A549 (cell line): ENCODE measurements around the gene USP11. TPM values are rescaled to one million over a fixed set of nuclear protein-coding genes. Genes with fewer than 3 reads are reported as not detected.
A peak's percentile ranks its signal among the peaks of the same experiment; 100 is the strongest.

Experiments
- ATAC-seq, 2 experiments: fragments of 200-7000 bp in 1 of 2; fragments of >200 bp in 1 of 2; cut with Nextera tagmentation in 1 of 2; cut with Tn5 transposase in 1 of 2; 3 replicates each; pipeline versions ENCODE4 v1.8.0 to v1.9.1; 2018 to 2020; ENCODE audit warnings: mild to moderate bottlenecking in 1 of 2, moderate library complexity in 1 of 2
- CTCF ChIA-PET: fragments of 300-600 bp; sonication (Branson Sonifier 250); formaldehyde crosslinking; extraction: SDS; loops from one replicate; lab custom pipeline; 2021; ENCODE audit warnings: antibody characterized with exemption, inconsistent platforms; lab: Yijun Ruan, JAX
- POLR2A ChIA-PET: fragments of 350-600 bp; formaldehyde crosslinking; extraction: SDS; loops from one replicate; lab custom pipeline; 2021; ENCODE audit warnings: antibody characterized with exemption, inconsistent platforms; lab: Yijun Ruan, JAX
- DNase-seq, 2 experiments: peaks; one replicate each; pipeline versions ENCODE4 v3.0.0 to v3.0.0-alpha.2; 2011 to 2016; ENCODE audit warnings: low read depth in 1 of 2, low spot score in 1 of 2
- FAIRE-seq: peaks from 2 replicates; lab custom pipeline; 2011; peaks lifted over from hg19 to GRCh38; lab: Jason Lieb, UNC
- H3K27ac ChIP-seq, 2 experiments: fragments of >200 bp; sonication (Bioruptor Twin); formaldehyde crosslinking; 3 replicates each; pipeline ENCODE4 v1.5.1; 2016 to 2017
- H3K4me1 ChIP-seq: fragments of >200 bp; sonication (Bioruptor Twin); formaldehyde crosslinking; 3 replicates; pipeline ENCODE4 v1.6.1; 2016
- H3K4me2 ChIP-seq: fragments of >200 bp; sonication (Bioruptor Twin); formaldehyde crosslinking; 3 replicates; pipeline ENCODE4 v1.6.1; 2016
- H3K4me3 ChIP-seq: fragments of >200 bp; sonication (Bioruptor Twin); formaldehyde crosslinking; 3 replicates; pipeline ENCODE4 v1.5.1; 2016
- H3K9me3 ChIP-seq: fragments of >200 bp; sonication (Bioruptor Twin); formaldehyde crosslinking; 3 replicates; pipeline ENCODE4 v1.6.1; 2016
- CEBPB ChIP-seq, 2 experiments: fragments of >200 bp in 1 of 2; sonication (Bioruptor Twin) in 1 of 2; formaldehyde crosslinking in 1 of 2; IDR thresholded peaks; 2 replicates each; pipeline ENCODE4 v1.6.1; 2012 to 2016
- CHD4 ChIP-seq: fragments of 200-600 bp; sonication (generic); IDR thresholded peaks from 2 replicates; pipeline ENCODE4 v1.6.1; 2016; ENCODE audit warnings: antibody characterized with exemption, mild to moderate bottlenecking, borderline replicate concordance
- CTCF ChIP-seq: fragments of >200 bp; sonication (Bioruptor Twin); formaldehyde crosslinking; IDR thresholded peaks from 3 replicates; pipeline ENCODE4 v1.5.1; 2016
- ELK1 ChIP-seq: fragments of 150-350 bp; IDR thresholded peaks from 2 replicates; pipeline ENCODE4 v1.6.1; 2014; ENCODE audit warnings: low read depth, mild to moderate bottlenecking, low read length
- GATA3 ChIP-seq: IDR thresholded peaks from 2 replicates; pipeline ENCODE4 v1.6.1; 2012; ENCODE audit warnings: borderline replicate concordance
- HMGXB4 ChIP-seq: fragments of 250-450 bp; sonication (Bioruptor Pico); IDR thresholded peaks from 2 replicates; pipeline ENCODE4 v1.5.0; 2021; ENCODE audit warnings: mild to moderate bottlenecking, moderate library complexity, borderline replicate concordance
- KDM1A ChIP-seq: fragments of 200-600 bp; sonication (generic); IDR thresholded peaks from 2 replicates; pipeline ENCODE4 v1.6.1; 2016; ENCODE audit warnings: low read depth, mild to moderate bottlenecking
- MAFK ChIP-seq: fragments of 450-650 bp; IDR thresholded peaks from 2 replicates; pipeline ENCODE4 v1.6.1; 2014; ENCODE audit not compliant: partially characterized antibody
- MYC ChIP-seq: IDR thresholded peaks from 2 replicates; pipeline ENCODE4 v1.6.1; 2012; ENCODE audit warnings: mild to moderate bottlenecking, inconsistent platforms, low read length, improper control_type of control experiment, borderline replicate concordance
- PBX3 ChIP-seq: IDR thresholded peaks from 2 replicates; pipeline ENCODE4 v1.6.1; 2012
- POLR2AphosphoS2 ChIP-seq: conservative IDR thresholded peaks from 2 replicates; pipeline ENCODE4 v1.6.1; 2012; ENCODE audit warnings: low read length, improper control_type of control experiment, inconsistent platforms
- RARB ChIP-seq: fragments of 250-450 bp; sonication (Bioruptor Pico); IDR thresholded peaks from 2 replicates; pipeline ENCODE4 v1.8.0; 2021; ENCODE audit warnings: mild to moderate bottlenecking, moderate library complexity
- RCOR1 ChIP-seq: fragments of 150-350 bp; IDR thresholded peaks from 2 replicates; pipeline ENCODE4 v1.6.1; 2014; ENCODE audit warnings: antibody characterized with exemption, low read length, low read depth
- RFX5 ChIP-seq: fragments of 450-650 bp; IDR thresholded peaks from 2 replicates; pipeline ENCODE4 v1.7.1; 2014; ENCODE audit warnings: antibody characterized with exemption, mild to moderate bottlenecking, moderate library complexity
- RNF2 ChIP-seq: fragments of 200-600 bp; sonication (generic); IDR thresholded peaks from 2 replicates; pipeline ENCODE4 v1.6.1; 2016; ENCODE audit warnings: low read depth, mild to moderate bottlenecking, antibody characterized with exemption, moderate library complexity, borderline replicate concordance
- TFCP2L1 ChIP-seq: fragments of 250-450 bp; sonication (Bioruptor Pico); IDR thresholded peaks from 2 replicates; pipeline ENCODE4 v1.5.0; 2021; ENCODE audit warnings: mild to moderate bottlenecking
- ZC3H11A ChIP-seq: fragments of 450-650 bp; IDR thresholded peaks from 2 replicates; pipeline ENCODE4 v1.6.1; 2014; ENCODE audit warnings: antibody characterized with exemption, mild to moderate bottlenecking
- WGBS: methylation state at CpG from one replicate; pipeline ENCODE4 v1.1.6; 2017; ENCODE audit errors: missing lambda C conversion rate; 5-methylcytosine and 5-hydroxymethylcytosine counted together
- polyA plus RNA-seq, 4 experiments: library from polyadenylated mRNA; depleted of rRNA in 3 of 4; stranded (reverse); fragments of >200 nt; fragmentation: RNase III in 1 of 4; extraction: RNeasy Plus Mini Kit Qiagen cat#74134 plus additional on column Dnase treatment in 1 of 4; gene quantifications; 2 replicates in 3 of 4; 3 replicates in 1 of 4; pipeline ENCODE4 v1.2.3, GENCODE V29; 2011 to 2017

Gene USP11
- polyA plus RNA-seq, 2 of the 4 experiments (the other 2 are of a cell fraction), result 35.6 to 50.0 TPM

- ChIA-PET POLR2A (interaction anchor here (1.4 kb wide), 1 partner anchor 10 kb away, joined by 4 read pairs; no protein-coding TSS in a partner anchor), CTCF (no interaction called here)
- 91% methylated on average over 12 of the region's 12 CpGs for WGBS
- Histone ChIP-seq H3K4me1 (0 out of 3 replicates have a peak, but pooled peaks cover 4% of the 10 kb centered on the region), H3K27ac (no peak overlapping the region), H3K9me3 (no peaks in the 10 kb centered on the region), H3K4me3 (no peak overlapping the region), H3K4me2 (no peak overlapping the region)
- TF ChIP-seq RARB (CRISPR knock-in tag) (no peak), RCOR1 (no peak), GATA3 (no peak), KDM1A (no peak)
- peak; percentile 86 for FAIRE-seq
- no peak for DNase-seq
- no peak for ATAC-seq
Observed at GRCh38 chrX:47208108-47208507, 24.7 kb upstream of the USP11 start.

GRCh38 chrX:47209508-47210238 lies 23.1 kb upstream of the USP11 start:
- 0 out of 3 replicates have a peak, but pooled peaks cover 4% of the 10 kb centered on the region for H3K4me1 ChIP-seq
- CTCF ChIA-PET, result interaction anchor here (2.8 kb wide), 1 partner anchor 9 kb away, joined by 11 read pairs; no protein-coding TSS in a partner anchor
- POLR2A ChIA-PET, result no interaction called here
- WGBS, result 95% methylated on average over 5 of the region's 16 CpGs
- no peak for DNase-seq
- no peak overlapping the region for H3K4me2 ChIP-seq
- ATAC-seq, result no peak
- no peak for TF ChIP-seq KDM1A
- no peak for TF ChIP-seq CHD4
- TF ChIP-seq RNF2, result no peak
- TF ChIP-seq CTCF, result no peak
- no peak for TF ChIP-seq MYC
- no peak for TF ChIP-seq RFX5
- TF ChIP-seq CEBPB (IDR thresholded peaks at IDR 0.05), result no peak
- FAIRE-seq, result no peak
- H3K4me3 ChIP-seq, result no peak overlapping the region
- H3K27ac ChIP-seq, result no peak overlapping the region
- H3K9me3 ChIP-seq, result no peaks in the 10 kb centered on the region

- ATAC-seq, result no peak
- TF ChIP-seq PBX3 (no peak), TFCP2L1 (CRISPR knock-in tag) (no peak), HMGXB4 (CRISPR knock-in tag) (no peak), RNF2 (no peak), ZC3H11A (no peak), MAFK (no peak), POLR2AphosphoS2 (no peak), ELK1 (no peak)
- no peak for DNase-seq
- ChIA-PET CTCF (interaction anchor here (2.8 kb wide), 1 partner anchor 10 kb away, joined by 11 read pairs; no protein-coding TSS in a partner anchor), POLR2A (no interaction called here)
- FAIRE-seq, result no peak
- Histone ChIP-seq H3K27ac (no peak overlapping the region), H3K4me2 (no peak overlapping the region), H3K4me3 (no peak overlapping the region), H3K9me3 (no peaks in the 10 kb centered on the region), H3K4me1 (0 out of 3 replicates have a peak, but pooled peaks cover 4% of the 10 kb centered on the region)
- WGBS, result 95% methylated on average over 13 of the region's 15 CpGs
Observed at GRCh38 chrX:47210661-47211425, 22.0 kb upstream of the USP11 start.
